ENCODE measurements around the gene RNF212B.

- TF ChIP-seq CTCF (conservative IDR thresholded peaks at IDR 0.05 in 1 of 2, IDR thresholded peaks at IDR 0.05 in 1 of 2; ENCODE audit: low read depth in 1 of 2, low read length in 2 of 2) (no peak), EZH2 (IDR thresholded peaks at IDR 0.05; ENCODE audit: low read length, missing control alignments) (no peak)
Observed at GRCh38 chr14:23209651-23210423, 27.9 kb upstream of the RNF212B start.

Measured in fibroblast of lung (primary cell).